H9 (cell line): Measurements from ENCODE around the gene AP4S1. TPM values are rescaled to one million over a fixed set of nuclear protein-coding genes. Genes with fewer than 3 reads are reported as not detected.

Experiments used
- DNase-seq: peaks from one replicate; pipeline ENCODE4 v3.0.0-alpha.2; 2017
- H2AFZ ChIP-seq: one replicate; pipeline ENCODE4 v1.6.1; 2013; ENCODE audit warnings: mild to moderate bottlenecking, low read length, control low read depth, moderate library complexity
- H2AK5ac ChIP-seq: 2 replicates; pipeline ENCODE4 v1.6.1; 2013; ENCODE audit warnings: low read length, control low read depth, mixed read lengths; ENCODE audit not compliant: insufficient read length
- H2BK120ac ChIP-seq: one replicate; pipeline ENCODE4 v1.6.1; 2013; ENCODE audit warnings: low read depth, mild to moderate bottlenecking, low read length, control low read depth, inconsistent platforms; ENCODE audit not compliant: poor library complexity, severe bottlenecking
- H2BK12ac ChIP-seq: 2 replicates; pipeline ENCODE4 v1.6.1; 2013; ENCODE audit warnings: low read length, control low read depth, mixed read lengths, low read depth; ENCODE audit not compliant: insufficient read length
- H2BK15ac ChIP-seq: 2 replicates; pipeline ENCODE4 v1.6.1; 2013; ENCODE audit warnings: low read depth, low read length, control low read depth
- H2BK20ac ChIP-seq: one replicate; pipeline ENCODE4 v1.6.1; 2013; ENCODE audit warnings: low read depth, mild to moderate bottlenecking, low read length, control low read depth, inconsistent platforms; ENCODE audit not compliant: poor library complexity, severe bottlenecking
- H2BK5ac ChIP-seq: 2 replicates; pipeline ENCODE4 v1.6.1; 2013; ENCODE audit warnings: low read length, control low read depth, mixed read lengths; ENCODE audit not compliant: insufficient read length
- H3K14ac ChIP-seq: 2 replicates; pipeline ENCODE4 v1.6.1; 2013; ENCODE audit warnings: low read length, control low read depth; ENCODE audit not compliant: insufficient read depth
- H3K18ac ChIP-seq: 2 replicates; pipeline ENCODE4 v1.6.1; 2013; ENCODE audit warnings: low read depth, mild to moderate bottlenecking, mixed read lengths, low read length, control low read depth; ENCODE audit not compliant: insufficient read length
- H3K23ac ChIP-seq: 2 replicates; pipeline ENCODE4 v1.6.1; 2013; ENCODE audit warnings: low read length, control low read depth, mixed read lengths, low read depth; ENCODE audit not compliant: insufficient read length
- H3K23me2 ChIP-seq: 2 replicates; pipeline ENCODE4 v1.6.1; 2013; ENCODE audit warnings: low read depth, mild to moderate bottlenecking, mixed read lengths, low read length, control low read depth; ENCODE audit not compliant: insufficient read length, poor library complexity, severe bottlenecking
- H3K27ac ChIP-seq: 2 replicates; pipeline ENCODE4 v1.5.1; 2013; ENCODE audit warnings: low read length, control low read depth, mixed read lengths, low read depth; ENCODE audit not compliant: insufficient read length
- H3K27me3 ChIP-seq: 2 replicates; pipeline ENCODE4 v1.6.1; 2013; ENCODE audit warnings: low read length, control low read depth, inconsistent platforms; ENCODE audit not compliant: insufficient read depth
- H3K4ac ChIP-seq: 2 replicates; pipeline ENCODE4 v1.6.1; 2013; ENCODE audit warnings: low read depth, mild to moderate bottlenecking, control low read depth, inconsistent platforms, low read length, moderate library complexity
- H3K4me1 ChIP-seq: 2 replicates; pipeline ENCODE4 v1.6.1; 2013; ENCODE audit warnings: low read length, control low read depth, inconsistent platforms; ENCODE audit not compliant: insufficient read depth
- H3K4me2 ChIP-seq: 2 replicates; pipeline ENCODE4 v1.6.1; 2013; ENCODE audit warnings: low read length, control low read depth, mixed read lengths; ENCODE audit not compliant: insufficient read length, insufficient read depth
- H3K56ac ChIP-seq: 2 replicates; pipeline ENCODE4 v1.6.1; 2013; ENCODE audit warnings: low read depth, mild to moderate bottlenecking, mixed read lengths, low read length, control low read depth; ENCODE audit not compliant: insufficient read length
- H3K79me1 ChIP-seq: 2 replicates; pipeline ENCODE4 v1.6.1; 2013; ENCODE audit warnings: low read depth, mild to moderate bottlenecking, moderate library complexity, low read length, control low read depth, inconsistent platforms; ENCODE audit not compliant: insufficient read depth, poor library complexity, severe bottlenecking
- H3K79me2 ChIP-seq: 2 replicates; pipeline ENCODE4 v1.6.1; 2013; ENCODE audit warnings: low read length, control low read depth, inconsistent platforms; ENCODE audit not compliant: insufficient read depth
- H3K9ac ChIP-seq: 2 replicates; pipeline ENCODE4 v1.6.1; 2013; ENCODE audit warnings: low read length, control low read depth, mixed read lengths; ENCODE audit not compliant: insufficient read length; ENCODE audit errors: extremely low read depth
- H3K9me3 ChIP-seq: one replicate; pipeline ENCODE4 v1.6.1; 2013; ENCODE audit warnings: low read depth, low read length, inconsistent platforms; ENCODE audit not compliant: control insufficient read depth
- H3T11ph ChIP-seq: one replicate; pipeline ENCODE4 v1.6.1; 2013; ENCODE audit warnings: mild to moderate bottlenecking, low read length, control low read depth, inconsistent platforms
- H4K20me1 ChIP-seq: one replicate; pipeline ENCODE4 v1.6.1; 2013; ENCODE audit not compliant: control insufficient read depth, insufficient read length, insufficient read depth
- H4K5ac ChIP-seq: 2 replicates; pipeline ENCODE4 v1.6.1; 2013; ENCODE audit warnings: low read depth, mild to moderate bottlenecking, mixed read lengths, low read length, control low read depth; ENCODE audit not compliant: insufficient read length
- H4K8ac ChIP-seq: replicated peaks from 2 replicates; pipeline ENCODE4 v1.6.1; 2013; ENCODE audit warnings: low read length, control low read depth, mixed read lengths, low read depth; ENCODE audit not compliant: insufficient read length
- H4K91ac ChIP-seq: 2 replicates; pipeline ENCODE4 v1.6.1; 2013; ENCODE audit warnings: low read depth, mild to moderate bottlenecking, moderate library complexity, mixed read lengths, low read length, control low read depth; ENCODE audit not compliant: insufficient read length
- H3K27ac Mint-ChIP-seq, 3 experiments: 2 replicates in 2 of 3; 3 replicates in 1 of 3; pipeline ENCODE4 v1.8.0; 2020 to 2021; ENCODE audit warnings: mixed read lengths in 3 of 3, mild to moderate bottlenecking in 1 of 3, moderate library complexity in 1 of 3
- H3K27me3 Mint-ChIP-seq: 2 replicates; pipeline ENCODE4 v1.8.0; 2021; ENCODE audit warnings: low read depth, mild to moderate bottlenecking, moderate library complexity, mixed read lengths
- H3K36me3 Mint-ChIP-seq, 3 experiments: 2 replicates in 2 of 3; 3 replicates in 1 of 3; pipeline ENCODE4 v1.8.0; 2020 to 2021; ENCODE audit warnings: low read depth in 3 of 3, mixed read lengths in 3 of 3; ENCODE audit not compliant: insufficient read depth in 1 of 3
- H3K4me1 Mint-ChIP-seq, 2 experiments: 2 replicates each; pipeline ENCODE4 v1.8.0; 2020; ENCODE audit warnings: mixed read lengths in 2 of 2
- H3K4me3 Mint-ChIP-seq, 2 experiments: 2 replicates in 1 of 2; 3 replicates in 1 of 2; pipeline ENCODE4 v1.8.0; 2020 to 2021; ENCODE audit warnings: mild to moderate bottlenecking in 2 of 2, mixed read lengths in 2 of 2, moderate library complexity in 1 of 2
- H3K9me3 Mint-ChIP-seq, 2 experiments: 2 replicates in 1 of 2; 3 replicates in 1 of 2; pipeline ENCODE4 v1.8.0; 2020; ENCODE audit warnings: mild to moderate bottlenecking in 2 of 2, mixed read lengths in 2 of 2, moderate library complexity in 1 of 2
- WGBS: extraction: QIAGEN DNeasy Blood & Tissue Kit; methylation state at CpG from one replicate; pipeline ENCODE4 v1.1.7; 2013; ENCODE audit warnings: missing lambda C conversion rate, low lambda C conversion rate, mixed read lengths; ENCODE audit not compliant: insufficient read length; ENCODE audit errors: extremely low coverage; 5-methylcytosine and 5-hydroxymethylcytosine counted together
- total RNA-seq: library from RNA; stranded (reverse); gene quantifications from 2 replicates; pipeline ENCODE4 v1.2.1, GENCODE V29; 2021
- TF ChIP-seq, protein P1 (sequence below): fragments of 200-600 bp; sonication (generic); conservative IDR thresholded peaks from 3 replicates; pipeline ENCODE4 v1.8.0; 2021; ENCODE audit warnings: antibody characterized with exemption, mild to moderate bottlenecking

Gene AP4S1
- total RNA-seq, 1 experiment from 2014 or later = 13.7 TPM

DNA sequence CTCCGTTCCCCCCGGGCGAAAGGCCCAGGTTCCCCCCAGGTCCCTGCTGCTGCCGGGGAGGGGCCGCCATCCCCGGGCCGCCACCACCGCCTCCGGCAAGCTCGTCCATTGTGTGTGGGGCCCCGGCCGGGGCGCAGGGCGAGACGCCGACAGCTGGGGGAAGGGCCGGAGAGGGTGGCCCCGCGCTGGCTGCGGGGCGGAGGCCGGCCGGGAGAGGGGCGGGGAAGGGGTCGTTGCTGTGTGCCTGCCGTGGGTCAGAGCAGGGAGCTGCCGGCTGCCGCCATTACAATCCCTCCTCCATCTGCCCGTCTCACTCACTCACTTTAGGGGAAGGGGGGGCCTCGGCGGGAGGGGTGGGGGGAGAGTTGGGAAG is 614 bp downstream of the AP4S1 start, which contains the start of gene STRN3:
Gene STRN3 (minus strand): TSS at position 303 of the 373 bp plus-strand sequence. CDS start 194 bp downstream, at position 109.
- peaks cover 6% of the 10 kb centered on the region for H3K79me1 ChIP-seq
- H3K18ac ChIP-seq = peak within 1 kb of the TSS; percentile 99
- no peak for DNase-seq
- no peaks in the 10 kb centered on the region for H4K20me1 ChIP-seq
- peaks cover 9 to 15% (median 10%) of the 10 kb centered on the region in 3 experiments; a peak in 6 of 7 replicates for H3K36me3 Mint-ChIP-seq
- peak within 1 kb of the TSS; percentile 74 to 91 for H3K4me3 Mint-ChIP-seq
- no peak within 1 kb of the TSS for H2BK15ac ChIP-seq
- peak within 1 kb of the TSS; percentile 39 for H4K5ac ChIP-seq
- H3K27ac ChIP-seq = peak within 1 kb of the TSS; percentile 90
- H2BK20ac ChIP-seq = no peak within 1 kb of the TSS
- no peak within 1 kb of the TSS for H3K23ac ChIP-seq
- H2BK12ac ChIP-seq = no peak within 1 kb of the TSS
- peaks cover 17% of the 10 kb centered on the region; the same call in 1 of the 2 replicates for H3K79me2 ChIP-seq
- H2AFZ ChIP-seq = peak within 1 kb of the TSS; percentile 84
- TF ChIP-seq, protein P1, sequence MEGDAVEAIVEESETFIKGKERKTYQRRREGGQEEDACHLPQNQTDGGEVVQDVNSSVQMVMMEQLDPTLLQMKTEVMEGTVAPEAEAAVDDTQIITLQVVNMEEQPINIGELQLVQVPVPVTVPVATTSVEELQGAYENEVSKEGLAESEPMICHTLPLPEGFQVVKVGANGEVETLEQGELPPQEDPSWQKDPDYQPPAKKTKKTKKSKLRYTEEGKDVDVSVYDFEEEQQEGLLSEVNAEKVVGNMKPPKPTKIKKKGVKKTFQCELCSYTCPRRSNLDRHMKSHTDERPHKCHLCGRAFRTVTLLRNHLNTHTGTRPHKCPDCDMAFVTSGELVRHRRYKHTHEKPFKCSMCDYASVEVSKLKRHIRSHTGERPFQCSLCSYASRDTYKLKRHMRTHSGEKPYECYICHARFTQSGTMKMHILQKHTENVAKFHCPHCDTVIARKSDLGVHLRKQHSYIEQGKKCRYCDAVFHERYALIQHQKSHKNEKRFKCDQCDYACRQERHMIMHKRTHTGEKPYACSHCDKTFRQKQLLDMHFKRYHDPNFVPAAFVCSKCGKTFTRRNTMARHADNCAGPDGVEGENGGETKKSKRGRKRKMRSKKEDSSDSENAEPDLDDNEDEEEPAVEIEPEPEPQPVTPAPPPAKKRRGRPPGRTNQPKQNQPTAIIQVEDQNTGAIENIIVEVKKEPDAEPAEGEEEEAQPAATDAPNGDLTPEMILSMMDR = no peak
- H3K9me3 Mint-ChIP-seq = no peaks in the 10 kb centered on the region; a peak in 1 of 5 replicates
- H3T11ph ChIP-seq = no peak within 1 kb of the TSS
- no peaks in the 10 kb centered on the region for H3K27me3 ChIP-seq
- peaks cover 21 to 41% of the 10 kb centered on the region in 2 experiments for H3K4me1 Mint-ChIP-seq
- H4K8ac ChIP-seq = no peak within 1 kb of the TSS
- peaks cover 12% of the 10 kb centered on the region for H3K23me2 ChIP-seq
- no peak within 1 kb of the TSS for H2AK5ac ChIP-seq
- no peak within 1 kb of the TSS; the same call in 1 of the 2 replicates for H3K4ac ChIP-seq
- no CpG with 5 or more reads among the region's 31 CpGs for WGBS
- no peaks in the 10 kb centered on the region for H3K27me3 Mint-ChIP-seq
- H3K27ac Mint-ChIP-seq = peak within 1 kb of the TSS; percentile 93 to 99 (median 97)
- H3K4me1 ChIP-seq = no peaks in the 10 kb centered on the region
- H3K9ac ChIP-seq = peak within 1 kb of the TSS; percentile 93
- H3K14ac ChIP-seq = peak within 1 kb of the TSS; percentile 99
- H2BK5ac ChIP-seq = peak within 1 kb of the TSS; percentile 76
- H3K9me3 ChIP-seq = no peaks in the 10 kb centered on the region
- H3K4me2 ChIP-seq = peak within 1 kb of the TSS; percentile 94
- H4K91ac ChIP-seq = peak within 1 kb of the TSS; percentile 22
- H2BK120ac ChIP-seq = no peak within 1 kb of the TSS
- H3K56ac ChIP-seq = no peak within 1 kb of the TSS
